Activated naive CD8-positive, alpha-beta T cell treated with anti-CD3 and anti-CD28 coated beads, Interleukin-2, amount 50 U/mL, for 16 hours (primary cell): ENCODE results near the gene STAC2.
"Not testable (repeated sequence)": the region's sequence is repeated elsewhere in the genome, so short reads cannot be mapped to it uniquely, and the experiment has no call there.

Source experiments
- DNase-seq: peaks from one replicate; pipeline ENCODE4 v3.0.0-alpha.2; 2020; ENCODE audit warnings: low read depth, low spot score

STAC2 gene

GRCh38 chr17:39187152-39187830, 38.5 kb downstream of the STAC2 start:
- DNase-seq = no peak

- DNase-seq = no peak
Measured at GRCh38 chr17:39186481-39187002, 39.2 kb downstream of the STAC2 start.

- no peak for DNase-seq
Measured at GRCh38 chr17:39183720-39184119, 42.0 kb downstream of the STAC2 start.

GRCh38 chr17:39183045-39183444, 42.7 kb downstream of the STAC2 start:
- no peak for DNase-seq

- no peak for DNase-seq
Measured at GRCh38 chr17:39181303-39181702, 44.4 kb downstream of the STAC2 start.

- DNase-seq = no peak
Measured at GRCh38 chr17:39178536-39178935, 47.2 kb downstream of the STAC2 start.

GRCh38 chr17:39177256-39177655, 48.5 kb downstream of the STAC2 start:
- no peak for DNase-seq

GRCh38 chr17:39175695-39176093, 50.1 kb downstream of the STAC2 start:
- no peak for DNase-seq

- DNase-seq = peak; percentile 56
Measured at GRCh38 chr17:39174920-39175694, 50.6 kb downstream of the STAC2 start.

GRCh38 chr17:39173526-39174274, 52.0 kb downstream of the STAC2 start:
- DNase-seq = no peak

GRCh38 chr17:39173080-39173479, 52.7 kb downstream of the STAC2 start:
- no peak for DNase-seq

GRCh38 chr17:39171933-39172332, 53.8 kb downstream of the STAC2 start:
- no peak for DNase-seq

- no peak for DNase-seq
Measured at GRCh38 chr17:39170558-39170957, 55.2 kb downstream of the STAC2 start.

- DNase-seq = no peak
Measured at GRCh38 chr17:39170109-39170508, 55.6 kb downstream of the STAC2 start.

GRCh38 chr17:39169518-39169917, 56.2 kb downstream of the STAC2 start:
- no peak for DNase-seq

GRCh38 chr17:39169101-39169500, 56.6 kb downstream of the STAC2 start:
- no peak for DNase-seq

- not testable (repeated sequence) for DNase-seq
Measured at GRCh38 chr17:39168503-39168902, 57.2 kb downstream of the STAC2 start.

GRCh38 chr17:39167476-39167875, 58.3 kb downstream of the STAC2 start:
- DNase-seq = no peak

GRCh38 chr17:39166437-39167335, 59.1 kb downstream of the STAC2 start:
- DNase-seq = no peak

- no peak for DNase-seq
Measured at GRCh38 chr17:39165841-39166349, 59.9 kb downstream of the STAC2 start, which contains the start of gene ARL5C. Gene ARL5C, minus strand, starts transcription at chr17:39166161. Its CDS starts 401 bp downstream, at chr17:39165760.
